Memory B cell (primary cell): ENCODE data around the gene AFF1.
A peak's percentile ranks its signal among the peaks of the same experiment; 100 is the strongest.
"Not testable (repeated sequence)": the region's sequence is repeated elsewhere in the genome, so short reads cannot be mapped to it uniquely, and the experiment has no call there.

ENCODE experiments used
- ATAC-seq: fragments of 150-1000 bp; cut with Tn5 transposase; 2 replicates; pipeline ENCODE4 v1.10.0; 2021; ENCODE audit warnings: low read depth, mild to moderate bottlenecking, moderate library complexity
- DNase-seq, 2 donors: peaks; one replicate each; pipeline ENCODE4 v3.0.0; 2022; ENCODE audit warnings: low spot score in 2 of 2
- H3K27ac Mint-ChIP-seq: one replicate; pipeline ENCODE4 v1.8.0; 2022; ENCODE audit warnings: mild to moderate bottlenecking, moderate library complexity, mixed read lengths
- H3K27me3 Mint-ChIP-seq: one replicate; pipeline ENCODE4 v1.8.0; 2022; ENCODE audit warnings: mixed read lengths
- H3K36me3 Mint-ChIP-seq: one replicate; pipeline ENCODE4 v1.8.0; 2022; ENCODE audit warnings: mild to moderate bottlenecking, mixed read lengths
- H3K4me1 Mint-ChIP-seq: one replicate; pipeline ENCODE4 v1.8.0; 2022; ENCODE audit warnings: mixed read lengths
- H3K4me3 Mint-ChIP-seq: one replicate; pipeline ENCODE4 v1.8.0; 2022; ENCODE audit warnings: mild to moderate bottlenecking, moderate library complexity, mixed read lengths
- H3K9me3 Mint-ChIP-seq: one replicate; pipeline ENCODE4 v1.8.0; 2022; ENCODE audit warnings: mixed read lengths

Gene AFF1

GRCh38 chr4:87031920-87032319 lies 97.1 kb downstream of the AFF1 start:
- Mint-ChIP-seq H3K4me3 (no peak overlapping the region), H3K27me3 (no peaks in the 10 kb centered on the region), H3K27ac (no peak overlapping the region), H3K36me3 (no peaks in the 10 kb centered on the region), H3K4me1 (peaks cover 18% of the 10 kb centered on the region), H3K9me3 (no peaks in the 10 kb centered on the region)
- ATAC-seq = no peak
- no peak for DNase-seq

- DNase-seq = no peak
- Mint-ChIP-seq H3K9me3 (no peaks in the 10 kb centered on the region), H3K4me3 (no peak overlapping the region), H3K36me3 (no peaks in the 10 kb centered on the region), H3K4me1 (peaks cover 22% of the 10 kb centered on the region), H3K27ac (no peak overlapping the region), H3K27me3 (no peaks in the 10 kb centered on the region)
- ATAC-seq = no peak
Observed at GRCh38 chr4:87032884-87033533, 98.2 kb downstream of the AFF1 start.

GRCh38 chr4:87033902-87034301 lies 99.1 kb downstream of the AFF1 start:
- H3K36me3 Mint-ChIP-seq = no peaks in the 10 kb centered on the region
- H3K9me3 Mint-ChIP-seq = no peaks in the 10 kb centered on the region
- no peak overlapping the region for H3K4me3 Mint-ChIP-seq
- no peak overlapping the region for H3K27ac Mint-ChIP-seq
- no peak for ATAC-seq
- no peaks in the 10 kb centered on the region for H3K27me3 Mint-ChIP-seq
- DNase-seq = no peak
- H3K4me1 Mint-ChIP-seq = peaks cover 30% of the 10 kb centered on the region

GRCh38 chr4:87034527-87034926 lies 99.7 kb downstream of the AFF1 start:
- no peak for DNase-seq
- Mint-ChIP-seq H3K9me3 (no peaks in the 10 kb centered on the region), H3K36me3 (no peaks in the 10 kb centered on the region), H3K27me3 (no peaks in the 10 kb centered on the region), H3K4me3 (no peak overlapping the region), H3K27ac (no peak overlapping the region), H3K4me1 (peaks cover 28% of the 10 kb centered on the region)
- ATAC-seq = no peak

GRCh38 chr4:87035881-87036509 lies 101.2 kb downstream of the AFF1 start:
- Mint-ChIP-seq H3K27ac (no peak overlapping the region), H3K9me3 (no peaks in the 10 kb centered on the region), H3K36me3 (no peaks in the 10 kb centered on the region), H3K4me3 (no peak overlapping the region), H3K27me3 (no peaks in the 10 kb centered on the region), H3K4me1 (peaks cover 25% of the 10 kb centered on the region)
- ATAC-seq (no peak), DNase-seq (no peak)

- no peak for DNase-seq
- no peaks in the 10 kb centered on the region for H3K36me3 Mint-ChIP-seq
- no peak overlapping the region for H3K4me3 Mint-ChIP-seq
- no peaks in the 10 kb centered on the region for H3K9me3 Mint-ChIP-seq
- ATAC-seq = no peak
- peaks cover 28% of the 10 kb centered on the region for H3K4me1 Mint-ChIP-seq
- no peaks in the 10 kb centered on the region for H3K27me3 Mint-ChIP-seq
- H3K27ac Mint-ChIP-seq = no peak overlapping the region
Observed at GRCh38 chr4:87036713-87037112, 101.9 kb downstream of the AFF1 start.

- not testable (repeated sequence) for H3K27me3 Mint-ChIP-seq, H3K36me3 Mint-ChIP-seq, H3K27ac Mint-ChIP-seq, DNase-seq, H3K4me3 Mint-ChIP-seq, ATAC-seq, H3K9me3 Mint-ChIP-seq
- H3K4me1 Mint-ChIP-seq = peaks cover 30% of the 10 kb centered on the region
Observed at GRCh38 chr4:87037171-87037570, 102.4 kb downstream of the AFF1 start.

GRCh38 chr4:87037671-87038334 lies 103.0 kb downstream of the AFF1 start:
- Mint-ChIP-seq H3K36me3 (no peaks in the 10 kb centered on the region), H3K27ac (no peak overlapping the region), H3K4me1 (peaks cover 34% of the 10 kb centered on the region), H3K4me3 (no peak overlapping the region), H3K9me3 (no peaks in the 10 kb centered on the region), H3K27me3 (no peaks in the 10 kb centered on the region)
- ATAC-seq (peak; percentile 31), DNase-seq (no peak)

- Mint-ChIP-seq H3K9me3 (no peaks in the 10 kb centered on the region), H3K4me1 (peaks cover 39% of the 10 kb centered on the region), H3K27ac (peak overlapping the region; percentile 79), H3K4me3 (no peak overlapping the region), H3K36me3 (no peaks in the 10 kb centered on the region), H3K27me3 (no peaks in the 10 kb centered on the region)
- peak; percentile 73 for ATAC-seq
- DNase-seq = no peak
Observed at GRCh38 chr4:87038837-87039615, 104.2 kb downstream of the AFF1 start.

- no peak overlapping the region for H3K4me3 Mint-ChIP-seq
- no peak overlapping the region for H3K27ac Mint-ChIP-seq
- no peaks in the 10 kb centered on the region for H3K27me3 Mint-ChIP-seq
- no peaks in the 10 kb centered on the region for H3K9me3 Mint-ChIP-seq
- H3K36me3 Mint-ChIP-seq = no peaks in the 10 kb centered on the region
- no peak for ATAC-seq
- H3K4me1 Mint-ChIP-seq = peaks cover 35% of the 10 kb centered on the region
- DNase-seq = no peak
Observed at GRCh38 chr4:87041141-87041540, 106.3 kb downstream of the AFF1 start.

GRCh38 chr4:87042221-87042620 lies 107.4 kb downstream of the AFF1 start:
- no peak for ATAC-seq
- DNase-seq = no peak
- Mint-ChIP-seq H3K9me3 (no peaks in the 10 kb centered on the region), H3K4me3 (no peak overlapping the region), H3K27ac (no peak overlapping the region), H3K27me3 (no peaks in the 10 kb centered on the region), H3K36me3 (no peaks in the 10 kb centered on the region), H3K4me1 (peaks cover 31% of the 10 kb centered on the region)

GRCh38 chr4:87042986-87043820 lies 108.4 kb downstream of the AFF1 start:
- no peaks in the 10 kb centered on the region for H3K27me3 Mint-ChIP-seq
- DNase-seq = no peak
- peaks cover 4% of the 10 kb centered on the region for H3K36me3 Mint-ChIP-seq
- no peak overlapping the region for H3K27ac Mint-ChIP-seq
- no peaks in the 10 kb centered on the region for H3K9me3 Mint-ChIP-seq
- peak; percentile 41 for ATAC-seq
- H3K4me1 Mint-ChIP-seq = peaks cover 24% of the 10 kb centered on the region
- H3K4me3 Mint-ChIP-seq = no peak overlapping the region

- Mint-ChIP-seq H3K4me3 (no peak overlapping the region), H3K9me3 (no peaks in the 10 kb centered on the region), H3K27ac (no peak overlapping the region), H3K4me1 (peaks cover 16% of the 10 kb centered on the region), H3K36me3 (peaks cover 8% of the 10 kb centered on the region), H3K27me3 (no peaks in the 10 kb centered on the region)
- DNase-seq (no peak), ATAC-seq (no peak)
Observed at GRCh38 chr4:87044511-87045233, 109.9 kb downstream of the AFF1 start.
